GM19438 (cell line): ENCODE data around the gene OR8K3.

ENCODE experiments used
- ATAC-seq: cut with Tn5 transposase; IDR thresholded peaks from one replicate; pipeline ENCODE4 v1.9.1; 2021; ENCODE audit warnings: low read depth; ENCODE audit not compliant: unreplicated experiment

Gene OR8K3

DNA sequence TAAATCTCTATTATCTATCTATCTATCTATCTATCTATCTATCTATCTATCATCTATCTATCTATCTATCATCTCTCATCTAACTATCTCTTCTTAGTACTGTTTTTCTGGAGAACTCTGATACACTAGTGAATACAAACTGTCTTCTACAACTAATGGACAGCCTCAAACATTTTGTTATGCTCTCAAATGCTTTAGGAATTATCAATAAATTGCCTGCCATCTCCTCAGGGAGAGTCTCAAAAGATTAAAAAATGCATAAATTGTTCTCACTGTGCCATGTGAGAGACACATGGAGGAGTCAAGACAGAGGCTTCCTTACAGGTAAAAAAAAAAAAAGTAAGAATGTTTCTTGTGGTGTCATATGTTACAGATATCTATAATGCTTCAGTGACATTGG is at the start of gene OR8K3:
TSS of gene OR8K3 (plus strand) at position 301 of the 400 bp plus-strand sequence. CDS start 3,163 bp downstream, outside the sequence.
- ATAC-seq: no peak

- no peak for ATAC-seq
Observed at GRCh38 chr11:56271092-56271491, 43.9 kb upstream of the OR8K3 start.

DNA sequence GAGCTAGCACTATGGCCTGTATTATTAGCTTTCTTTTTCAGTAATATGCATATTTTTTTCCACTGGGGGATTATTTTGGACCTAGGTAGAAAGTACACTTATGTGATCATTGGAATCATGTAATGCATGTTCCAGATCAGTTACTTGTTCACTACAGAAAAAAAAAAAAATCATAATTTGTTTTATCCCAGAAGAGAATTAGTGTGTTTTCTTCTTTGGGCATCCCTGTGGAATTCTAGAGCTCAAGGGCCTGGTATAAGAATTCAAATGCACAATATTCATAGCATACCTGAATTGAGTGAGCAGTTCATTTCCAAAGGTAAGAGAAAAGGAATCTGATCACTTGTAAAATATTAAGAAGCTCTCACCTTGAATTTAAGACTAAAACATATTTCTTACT is 41.1 kb upstream of the OR8K3 start, which contains the start of gene OR5T1:
TSS of gene OR5T1 (plus strand) at position 301 of the 400 bp plus-strand sequence. CDS start 1,485 bp downstream, outside the sequence.
- no peak for ATAC-seq

GRCh38 chr11:56292154-56292553 is 22.8 kb upstream of the OR8K3 start, which contains the start of gene OR8H1:
Gene OR8H1 (minus strand): TSS chr11:56292254. CDS start chr11:56291062, 1,192 bp downstream.
- no peak for ATAC-seq

- no peak for ATAC-seq
Observed at GRCh38 chr11:56296898-56297297, 18.0 kb upstream of the OR8K3 start.

GRCh38 chr11:56307836-56308235 is 7.1 kb upstream of the OR8K3 start:
- ATAC-seq: no peak

DNA sequence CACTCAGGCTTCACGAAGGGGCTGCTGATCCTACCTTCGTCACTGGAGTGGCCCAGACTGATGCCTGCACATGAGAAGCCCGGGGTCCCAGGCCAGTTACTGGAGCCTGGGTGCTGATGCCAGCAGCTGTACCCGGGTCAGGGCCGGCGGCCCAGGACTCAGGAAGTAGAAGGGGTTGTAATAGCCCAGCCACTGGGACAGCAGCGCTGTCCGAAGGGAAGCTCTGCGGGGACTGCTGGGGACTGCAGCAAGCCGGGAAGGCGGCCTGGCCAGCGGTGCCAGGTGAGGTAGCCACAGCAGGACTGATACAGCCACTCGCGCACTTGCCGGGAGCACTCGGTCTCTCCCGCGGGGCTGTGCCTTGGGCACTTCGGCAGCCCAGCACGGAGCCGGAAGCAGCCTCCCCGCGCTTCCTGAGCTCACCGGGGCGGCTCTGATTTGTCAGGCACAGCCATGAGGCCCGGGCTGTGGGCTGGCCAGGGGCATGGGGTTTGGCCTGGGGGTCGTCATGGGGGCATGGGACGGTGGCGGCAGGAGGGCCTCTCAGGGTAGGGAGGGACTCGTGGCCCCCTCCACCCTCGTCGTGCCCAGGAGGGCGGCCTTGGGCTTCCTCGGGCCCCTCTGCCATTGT is 17.0 kb downstream of the OR8K3 start:
- ATAC-seq: no peak

DNA sequence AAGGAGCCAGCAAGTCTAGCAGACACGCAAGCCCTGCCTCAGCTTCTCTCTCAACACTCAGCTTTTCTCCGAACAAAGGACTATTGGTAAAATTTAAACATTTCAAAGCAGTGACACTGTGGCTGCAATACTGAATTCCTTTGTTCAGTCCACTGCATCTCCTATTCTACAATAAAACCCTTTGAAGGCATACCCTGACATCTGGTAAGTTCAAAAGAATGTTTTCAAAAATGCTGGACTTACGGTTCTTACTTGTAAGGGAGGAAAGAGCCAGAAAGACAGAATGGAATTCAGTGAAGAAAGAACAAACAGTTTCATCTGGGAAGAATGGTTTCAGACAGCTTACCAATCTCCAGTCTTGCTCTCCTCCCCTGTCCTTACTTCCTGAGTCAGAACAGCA is 18.2 kb downstream of the OR8K3 start:
- ATAC-seq: no peak

DNA sequence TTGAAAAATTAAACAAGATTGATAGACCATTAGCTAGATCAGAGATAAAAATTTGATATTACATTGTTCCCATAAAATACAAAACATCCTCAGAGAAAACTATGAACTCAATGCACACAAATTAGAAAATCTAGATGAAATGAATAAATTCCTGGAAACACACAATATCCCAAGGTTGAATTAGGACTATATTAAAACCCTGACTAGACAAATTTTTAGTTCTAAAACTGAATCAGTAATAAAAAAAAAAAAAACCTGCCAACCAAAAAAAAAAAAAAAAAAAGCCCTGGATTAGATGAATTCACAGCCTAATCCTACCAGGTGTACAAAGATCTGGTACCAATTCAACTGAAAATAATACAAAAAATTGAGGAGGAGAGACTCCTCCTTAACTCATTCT is 25.3 kb downstream of the OR8K3 start:
- no peak for ATAC-seq

GRCh38 chr11:56345739-56346138 is 30.8 kb downstream of the OR8K3 start, which contains the start of gene OR8K1:
Gene OR8K1 (plus strand): TSS chr11:56346039. CDS start chr11:56346039, 0 bp downstream.
- ATAC-seq: no peak

DNA sequence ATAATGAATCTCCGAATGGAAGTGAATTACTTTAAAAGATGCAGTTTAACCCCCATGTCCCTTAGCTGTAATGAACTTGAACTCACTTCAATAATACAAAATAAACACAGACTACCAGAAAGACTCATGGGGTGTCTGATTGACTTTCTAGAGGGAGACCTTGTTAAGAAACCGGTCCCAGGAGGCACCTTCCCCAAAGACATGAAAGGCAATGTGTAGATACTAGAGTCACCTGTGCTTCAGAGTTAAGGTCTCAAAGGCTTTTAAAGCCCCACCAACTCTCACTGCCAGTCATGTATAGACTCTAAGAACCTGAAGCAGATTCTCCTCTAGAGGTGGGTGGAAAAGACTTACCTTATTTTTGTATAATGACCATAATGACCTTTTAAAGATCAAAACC is 39.0 kb downstream of the OR8K3 start, which contains the start of gene OR8J1:
TSS of gene OR8J1 (plus strand) at position 301 of the 400 bp plus-strand sequence. CDS start 5,956 bp downstream, outside the sequence.
- no peak for ATAC-seq
